HEK293 (cell line): ENCODE data around the gene PRUNE1.

Source experiments
- CTCF ChIP-seq: fragments of 450-650 bp; formaldehyde crosslinking; IDR thresholded peaks from 2 replicates; pipeline ENCODE4 v1.5.1; 2016; ENCODE audit warnings: missing biosample characterization, missing genetic modification characterization
- ELK4 ChIP-seq: IDR thresholded peaks from 2 replicates; pipeline ENCODE4 v1.6.1; 2011; ENCODE audit warnings: mild to moderate bottlenecking, low read depth, low read length, borderline replicate concordance
- REST ChIP-seq: fragments of 450-650 bp; formaldehyde crosslinking; IDR thresholded peaks from 2 replicates; pipeline ENCODE4 v1.5.1; 2016; ENCODE audit warnings: missing biosample characterization, missing genetic modification characterization
- ZNF202 ChIP-seq: fragments of 450-650 bp; formaldehyde crosslinking; IDR thresholded peaks from 2 replicates; pipeline ENCODE4 v1.5.1; 2016; ENCODE audit warnings: missing biosample characterization, missing genetic modification characterization, borderline replicate concordance
- ZNF239 ChIP-seq: fragments of 450-650 bp; formaldehyde crosslinking; IDR thresholded peaks from 2 replicates; pipeline ENCODE4 v1.5.1; 2016; ENCODE audit warnings: missing biosample characterization, missing genetic modification characterization
- ZNF398 ChIP-seq: fragments of 450-650 bp; formaldehyde crosslinking; IDR thresholded peaks from 2 replicates; pipeline ENCODE4 v1.5.1; 2017; ENCODE audit warnings: missing biosample characterization, missing genetic modification characterization
- ZNF830 ChIP-seq: fragments of 450-650 bp; IDR thresholded peaks from 2 replicates; pipeline ENCODE4 v1.5.0; 2018; ENCODE audit warnings: missing biosample characterization, missing genetic modification characterization, low read depth, mild to moderate bottlenecking, moderate library complexity

GRCh38 chr1:151060657-151061421 is 52.6 kb downstream of the PRUNE1 start:
- TF ChIP-seq CTCF (tag by site-specific recombination) = peak; percentile 27; the same call in 1 of the 2 replicates
- TF ChIP-seq ZNF202 = no peak
- TF ChIP-seq ELK4 = no peak
- TF ChIP-seq REST (tag by site-specific recombination) = no peak
- no peak for TF ChIP-seq ZNF830 (tag by site-specific recombination)
- no peak for TF ChIP-seq ZNF239 (tag by site-specific recombination)
- peak; percentile 17; the same call in 1 of the 2 replicates for TF ChIP-seq ZNF398 (tag by site-specific recombination)
